PC-3 (cell line): Measurements from ENCODE around the gene EMX2. TPM values are rescaled to one million over a fixed set of nuclear protein-coding genes. Genes with fewer than 3 reads are reported as not detected.
A peak's percentile ranks its signal among the peaks of the same experiment; 100 is the strongest.

Experiments
- ATAC-seq: fragments of 200-7000 bp; cut with Tn5 transposase; 2 replicates; pipeline ENCODE4 v1.9.1; 2020; ENCODE audit warnings: mild to moderate bottlenecking, moderate library complexity
- BruUV-seq: library from RNA; stranded (reverse); fragments of 400-500 nt; replicated peaks from 2 replicates; lab custom pipeline; 2021; lab: Mats Ljungman, UMichigan
- CTCF ChIA-PET: fragments of 300-600 bp; sonication (Branson Sonifier 250); formaldehyde crosslinking; loops from one replicate; lab custom pipeline; 2022; ENCODE audit warnings: antibody characterized with exemption; lab: Charles Lee
- POLR2A ChIA-PET: fragments of 300-600 bp; sonication (Branson Sonifier 250); formaldehyde crosslinking; loops from one replicate; lab custom pipeline; 2022; ENCODE audit warnings: antibody characterized with exemption; ENCODE audit not compliant: unreplicated experiment; lab: Charles Lee
- DNase-seq: peaks from one replicate; pipeline ENCODE4 v3.0.0-alpha.2; 2015
- H2AFZ ChIP-seq: fragments of 300-600 bp; sonication (generic); 2 replicates; pipeline ENCODE4 v1.6.0; 2016; ENCODE audit warnings: antibody characterized with exemption, low read length
- H3F3A ChIP-seq: fragments of 300-600 bp; sonication (generic); one replicate; pipeline ENCODE4 v1.6.0; 2017; ENCODE audit warnings: antibody characterized with exemption, low read length, control low read depth, mild to moderate bottlenecking; ENCODE audit not compliant: unreplicated experiment
- H3K27ac ChIP-seq: fragments of 300-600 bp; sonication (generic); 2 replicates; pipeline ENCODE4 v1.5.1; 2016; ENCODE audit warnings: mild to moderate bottlenecking, low read length
- H3K27me3 ChIP-seq: fragments of 300-600 bp; sonication (generic); 2 replicates; pipeline ENCODE4 v1.6.1; 2016; ENCODE audit warnings: low read length, mixed read lengths
- H3K36me3 ChIP-seq: fragments of 300-600 bp; sonication (generic); 2 replicates; pipeline ENCODE4 v1.6.1; 2016; ENCODE audit warnings: low read depth, mixed run types, low read length, mixed read lengths
- H3K4me1 ChIP-seq: fragments of 300-600 bp; sonication (generic); 2 replicates; pipeline ENCODE4 v1.5.1; 2016; ENCODE audit warnings: low read length; ENCODE audit not compliant: insufficient read depth
- H3K4me2 ChIP-seq: fragments of 300-600 bp; sonication (generic); 2 replicates; pipeline ENCODE4 v1.6.0; 2016; ENCODE audit warnings: low read length
- H3K4me3 ChIP-seq: fragments of 300-600 bp; sonication (generic); 2 replicates; pipeline ENCODE4 v1.5.1; 2016; ENCODE audit warnings: mild to moderate bottlenecking, low read length, mixed read lengths
- H3K79me2 ChIP-seq: fragments of 300-600 bp; sonication (generic); 2 replicates; pipeline ENCODE4 v1.6.1; 2017; ENCODE audit warnings: low read length, mixed read lengths
- H3K9ac ChIP-seq: fragments of 300-600 bp; sonication (generic); 2 replicates; pipeline ENCODE4 v1.6.0; 2016; ENCODE audit warnings: mild to moderate bottlenecking, low read length
- H3K9me2 ChIP-seq: fragments of 300-600 bp; sonication (generic); replicated peaks from 2 replicates; pipeline ENCODE4 v1.6.1; 2016; ENCODE audit warnings: mixed run types, low read length, mixed read lengths
- H3K9me3 ChIP-seq: fragments of 300-600 bp; sonication (generic); 2 replicates; pipeline ENCODE4 v1.6.1; 2016; ENCODE audit warnings: low read length, mixed read lengths
- H4K20me1 ChIP-seq: fragments of 300-600 bp; sonication (generic); 2 replicates; pipeline ENCODE4 v1.6.1; 2016; ENCODE audit warnings: low read length, mixed read lengths
- EZH2 ChIP-seq: fragments of 300-600 bp; sonication (generic); IDR thresholded peaks from one replicate; pipeline ENCODE4 v1.6.1; 2017; ENCODE audit warnings: antibody characterized with exemption, mild to moderate bottlenecking, low read length; ENCODE audit not compliant: unreplicated experiment
- EZH2phosphoT487 ChIP-seq: fragments of 300-600 bp; sonication (generic); IDR thresholded peaks from 2 replicates; pipeline ENCODE4 v1.6.1; 2018; ENCODE audit warnings: mild to moderate bottlenecking, antibody characterized with exemption, low read length, borderline replicate concordance
- intact Hi-C: fragments of 100-400 bp; cut with micrococcal nuclease; formaldehyde crosslinking; loops from 2 replicates; pipeline ENCODE4 v1.9.0; 2023
- total RNA-seq: library from RNA; depleted of rRNA; stranded (reverse); fragments of >200 nt; gene quantifications from 2 replicates; pipeline ENCODE4 v1.2.3, GENCODE V29; 2014
- TF ChIP-seq, protein P1 (sequence below): fragments of 300-600 bp; sonication (generic); conservative IDR thresholded peaks from 2 replicates; pipeline ENCODE4 v1.5.1; 2017; ENCODE audit warnings: antibody characterized with exemption, low read depth, mild to moderate bottlenecking, low read length

The EMX2 gene
- total RNA-seq, 1 experiment from 2014 or later, result not detected

DNA sequence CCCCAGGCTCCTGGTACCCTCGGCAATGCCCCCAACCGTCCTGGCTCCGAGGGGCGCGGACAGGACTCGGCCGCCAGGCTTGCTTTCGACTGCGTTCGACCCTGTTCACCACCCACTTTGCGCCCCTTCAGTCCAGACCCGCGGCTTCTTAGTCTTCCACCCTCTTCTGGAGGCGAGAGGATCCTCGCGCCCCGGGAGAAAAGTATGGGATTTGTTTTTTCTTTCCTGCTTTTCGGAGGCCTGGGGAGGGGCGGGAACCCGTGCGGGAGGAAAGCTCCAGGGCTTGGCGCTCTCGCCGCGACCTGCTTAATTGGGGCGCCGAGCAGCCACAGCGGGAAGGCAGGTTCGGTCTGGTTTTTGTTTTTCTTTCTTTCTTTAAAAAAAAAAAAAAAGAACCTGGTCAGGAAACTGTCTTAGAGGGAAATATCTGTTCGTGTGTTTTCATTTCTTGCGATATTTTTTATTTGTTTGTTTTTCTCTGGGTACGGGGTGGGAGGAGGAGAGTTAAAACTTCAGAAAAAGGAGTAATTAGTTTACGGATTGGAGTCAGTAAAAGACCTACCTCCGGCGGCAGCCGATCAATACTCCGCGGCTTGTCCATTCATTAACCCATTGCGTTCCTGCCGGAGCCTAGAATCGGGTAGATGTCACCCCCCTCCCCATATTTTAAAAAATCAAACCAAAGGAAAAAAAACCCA lies 1.6 kb downstream of the EMX2 start:
- H3K27ac ChIP-seq, result no peak overlapping the region
- peaks cover 44% of the 10 kb centered on the region for H3K27me3 ChIP-seq
- no peaks in the 10 kb centered on the region for H3K79me2 ChIP-seq
- intact Hi-C loops, result no loop called here
- no peaks in the 10 kb centered on the region for H3K36me3 ChIP-seq
- H3K4me2 ChIP-seq, result peak overlapping the region; percentile 63
- peak overlapping the region; percentile 49 for H3K4me3 ChIP-seq
- no peaks in the 10 kb centered on the region for H3K9me3 ChIP-seq
- CTCF ChIA-PET, result no interaction called here
- DNase-seq, result no peak
- POLR2A ChIA-PET, result no interaction called here
- no peak overlapping the region for H3K9ac ChIP-seq
- H3F3A ChIP-seq, result no peaks in the 10 kb centered on the region
- TF ChIP-seq EZH2phosphoT487, result no peak
- TF ChIP-seq EZH2, result peak; percentile 58
- no peaks in the 10 kb centered on the region for H4K20me1 ChIP-seq
- no peak overlapping the region for H2AFZ ChIP-seq
- H3K4me1 ChIP-seq, result no peaks in the 10 kb centered on the region
- no peaks in the 10 kb centered on the region for H3K9me2 ChIP-seq
- ATAC-seq, result no peak
- no TSS peak for BruUV-seq

DNA sequence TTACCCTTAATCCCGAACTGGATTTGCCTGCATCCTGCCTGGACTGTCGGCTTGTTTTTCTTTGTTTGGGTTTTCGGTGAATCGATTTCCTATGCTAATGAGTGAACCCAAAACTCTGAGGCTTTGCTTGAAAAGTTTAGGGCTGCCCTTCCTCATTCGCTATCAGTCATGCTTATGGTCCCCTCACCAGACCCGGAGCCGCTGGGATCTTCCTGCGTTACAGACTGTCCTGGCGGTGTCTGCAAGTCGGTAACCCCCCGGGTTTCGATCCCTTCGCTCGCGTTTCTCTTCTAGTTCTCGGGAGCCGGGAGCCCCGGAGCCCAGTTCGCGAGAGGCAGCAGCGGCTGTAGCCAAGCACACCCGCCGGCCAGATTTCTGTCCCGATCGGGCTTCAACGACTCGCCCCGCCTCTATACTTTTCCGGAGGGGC lies 2.2 kb downstream of the EMX2 start:
- POLR2A ChIA-PET, result no interaction called here
- Histone ChIP-seq H3K79me2 (no peaks in the 10 kb centered on the region), H3K9me3 (no peaks in the 10 kb centered on the region), H3K4me2 (peak overlapping the region; percentile 63; the same call in 1 of the 2 replicates), H3K27me3 (peaks cover 49% of the 10 kb centered on the region), H3K9me2 (no peaks in the 10 kb centered on the region), H3K27ac (no peak overlapping the region), H3K36me3 (no peaks in the 10 kb centered on the region), H3F3A (no peaks in the 10 kb centered on the region), H3K4me3 (peak overlapping the region; percentile 49; the same call in 1 of the 2 replicates), H3K9ac (no peak overlapping the region), H2AFZ (no peak overlapping the region), H4K20me1 (no peaks in the 10 kb centered on the region), H3K4me1 (no peaks in the 10 kb centered on the region)
- TF ChIP-seq EZH2, result no peak
- no peak for TF ChIP-seq EZH2phosphoT487
- TF ChIP-seq, protein P1, sequence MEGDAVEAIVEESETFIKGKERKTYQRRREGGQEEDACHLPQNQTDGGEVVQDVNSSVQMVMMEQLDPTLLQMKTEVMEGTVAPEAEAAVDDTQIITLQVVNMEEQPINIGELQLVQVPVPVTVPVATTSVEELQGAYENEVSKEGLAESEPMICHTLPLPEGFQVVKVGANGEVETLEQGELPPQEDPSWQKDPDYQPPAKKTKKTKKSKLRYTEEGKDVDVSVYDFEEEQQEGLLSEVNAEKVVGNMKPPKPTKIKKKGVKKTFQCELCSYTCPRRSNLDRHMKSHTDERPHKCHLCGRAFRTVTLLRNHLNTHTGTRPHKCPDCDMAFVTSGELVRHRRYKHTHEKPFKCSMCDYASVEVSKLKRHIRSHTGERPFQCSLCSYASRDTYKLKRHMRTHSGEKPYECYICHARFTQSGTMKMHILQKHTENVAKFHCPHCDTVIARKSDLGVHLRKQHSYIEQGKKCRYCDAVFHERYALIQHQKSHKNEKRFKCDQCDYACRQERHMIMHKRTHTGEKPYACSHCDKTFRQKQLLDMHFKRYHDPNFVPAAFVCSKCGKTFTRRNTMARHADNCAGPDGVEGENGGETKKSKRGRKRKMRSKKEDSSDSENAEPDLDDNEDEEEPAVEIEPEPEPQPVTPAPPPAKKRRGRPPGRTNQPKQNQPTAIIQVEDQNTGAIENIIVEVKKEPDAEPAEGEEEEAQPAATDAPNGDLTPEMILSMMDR, result no peak
- no TSS peak for BruUV-seq
- ATAC-seq (no peak), DNase-seq (no peak)
- intact Hi-C loops, result no loop called here
- CTCF ChIA-PET, result no interaction called here

DNA sequence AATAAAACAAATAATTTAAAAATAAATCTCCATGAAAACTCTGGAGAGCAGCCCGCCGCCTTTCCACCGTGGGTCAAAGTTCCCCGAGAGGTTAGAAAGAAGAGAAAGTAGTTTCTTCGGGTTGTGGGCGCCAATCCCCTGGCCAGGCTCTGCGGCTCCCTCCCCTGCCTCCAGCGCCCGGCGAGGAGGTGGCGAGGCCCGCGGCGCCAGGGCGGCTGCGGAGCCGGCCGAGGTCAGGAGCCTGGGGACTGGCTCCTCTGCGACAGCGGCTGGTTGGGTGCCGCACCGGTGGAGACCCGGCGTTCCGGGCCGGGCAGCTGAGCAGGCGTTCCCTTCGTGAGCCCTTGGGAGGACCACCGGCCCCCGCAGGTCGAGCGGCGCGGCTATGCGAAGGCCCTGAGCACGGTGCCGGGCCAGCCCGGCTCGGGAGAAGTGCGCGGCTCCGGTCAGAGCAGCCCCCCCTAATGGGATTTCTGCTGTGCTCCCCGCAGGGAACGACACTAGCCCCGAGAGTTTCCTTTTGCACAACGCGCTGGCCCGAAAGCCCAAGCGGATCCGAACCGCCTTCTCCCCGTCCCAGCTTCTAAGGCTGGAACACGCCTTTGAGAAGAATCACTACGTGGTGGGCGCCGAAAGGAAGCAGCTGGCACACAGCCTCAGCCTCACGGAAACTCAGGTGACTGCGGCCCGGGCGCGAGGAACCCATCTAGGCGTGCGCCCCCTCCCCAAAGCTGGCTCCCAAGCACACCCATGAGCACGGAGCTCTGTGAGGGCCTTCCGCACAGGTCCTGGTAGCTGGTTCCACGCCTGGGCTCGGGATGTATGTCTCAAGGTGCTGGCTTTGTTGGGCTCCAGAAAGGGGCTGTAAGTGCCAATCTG lies 2.8 kb downstream of the EMX2 start:
- Histone ChIP-seq H3K36me3 (no peaks in the 10 kb centered on the region), H3K9me2 (no peaks in the 10 kb centered on the region), H3K4me3 (no peak overlapping the region), H4K20me1 (no peaks in the 10 kb centered on the region), H3F3A (no peaks in the 10 kb centered on the region), H3K27ac (no peak overlapping the region), H2AFZ (no peak overlapping the region), H3K27me3 (peaks cover 56% of the 10 kb centered on the region), H3K79me2 (no peaks in the 10 kb centered on the region), H3K9ac (no peak overlapping the region), H3K4me2 (no peak overlapping the region), H3K4me1 (no peaks in the 10 kb centered on the region), H3K9me3 (no peaks in the 10 kb centered on the region)
- DNase-seq (no peak), ATAC-seq (no peak)
- POLR2A ChIA-PET, result no interaction called here
- BruUV-seq, result no TSS peak
- CTCF ChIA-PET, result no interaction called here
- intact Hi-C loops, result no loop called here
- no peak for TF ChIP-seq EZH2
- no peak for TF ChIP-seq EZH2phosphoT487
- TF ChIP-seq, protein P1, result no peak
